AG10803 (cell line): Measurements from ENCODE around the gene TRMT10B.
"Not testable (repeated sequence)": the region's sequence is repeated elsewhere in the genome, so short reads cannot be mapped to it uniquely, and the experiment has no call there.

Experiments
- DNase-seq: peaks from one replicate; pipeline ENCODE4 v3.0.0; 2010; ENCODE audit warnings: low read depth
- H3K4me3 ChIP-seq: 2 replicates; pipeline ENCODE4 v1.5.1; 2011; ENCODE audit warnings: mild to moderate bottlenecking, low read length, control low read depth
- TF ChIP-seq, protein P1 (sequence below): conservative IDR thresholded peaks from 2 replicates; pipeline ENCODE4 v1.5.1; 2011; ENCODE audit warnings: mild to moderate bottlenecking, low read length, control low read depth, inconsistent platforms

The TRMT10B gene

DNA sequence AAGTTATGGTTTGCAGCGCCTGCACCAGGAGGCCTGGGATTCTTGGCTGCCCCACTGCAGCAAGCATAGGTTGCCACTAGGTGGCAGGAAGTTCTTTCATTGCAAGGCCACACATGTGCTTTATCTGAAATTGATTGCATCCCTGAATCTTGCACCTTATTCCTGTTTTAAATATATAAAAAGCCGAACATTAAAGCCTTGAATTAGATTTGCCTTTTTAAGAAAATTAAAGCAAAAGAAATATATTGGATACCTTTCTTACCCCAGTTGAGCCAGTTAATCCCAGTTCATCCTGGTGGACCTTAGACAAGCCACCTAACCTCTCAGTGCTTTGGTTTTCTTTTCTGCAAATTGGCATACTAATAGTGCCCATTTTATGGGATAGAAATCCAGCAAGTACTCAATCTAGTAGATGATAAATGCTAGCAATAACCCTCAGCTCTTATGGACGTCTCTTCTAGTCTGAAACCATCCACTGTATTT is 6.3 kb upstream of the TRMT10B start:
- TF ChIP-seq, protein P1, sequence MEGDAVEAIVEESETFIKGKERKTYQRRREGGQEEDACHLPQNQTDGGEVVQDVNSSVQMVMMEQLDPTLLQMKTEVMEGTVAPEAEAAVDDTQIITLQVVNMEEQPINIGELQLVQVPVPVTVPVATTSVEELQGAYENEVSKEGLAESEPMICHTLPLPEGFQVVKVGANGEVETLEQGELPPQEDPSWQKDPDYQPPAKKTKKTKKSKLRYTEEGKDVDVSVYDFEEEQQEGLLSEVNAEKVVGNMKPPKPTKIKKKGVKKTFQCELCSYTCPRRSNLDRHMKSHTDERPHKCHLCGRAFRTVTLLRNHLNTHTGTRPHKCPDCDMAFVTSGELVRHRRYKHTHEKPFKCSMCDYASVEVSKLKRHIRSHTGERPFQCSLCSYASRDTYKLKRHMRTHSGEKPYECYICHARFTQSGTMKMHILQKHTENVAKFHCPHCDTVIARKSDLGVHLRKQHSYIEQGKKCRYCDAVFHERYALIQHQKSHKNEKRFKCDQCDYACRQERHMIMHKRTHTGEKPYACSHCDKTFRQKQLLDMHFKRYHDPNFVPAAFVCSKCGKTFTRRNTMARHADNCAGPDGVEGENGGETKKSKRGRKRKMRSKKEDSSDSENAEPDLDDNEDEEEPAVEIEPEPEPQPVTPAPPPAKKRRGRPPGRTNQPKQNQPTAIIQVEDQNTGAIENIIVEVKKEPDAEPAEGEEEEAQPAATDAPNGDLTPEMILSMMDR: peak; percentile 94
- no peak overlapping the region for H3K4me3 ChIP-seq
- peak; percentile 67 for DNase-seq

DNA sequence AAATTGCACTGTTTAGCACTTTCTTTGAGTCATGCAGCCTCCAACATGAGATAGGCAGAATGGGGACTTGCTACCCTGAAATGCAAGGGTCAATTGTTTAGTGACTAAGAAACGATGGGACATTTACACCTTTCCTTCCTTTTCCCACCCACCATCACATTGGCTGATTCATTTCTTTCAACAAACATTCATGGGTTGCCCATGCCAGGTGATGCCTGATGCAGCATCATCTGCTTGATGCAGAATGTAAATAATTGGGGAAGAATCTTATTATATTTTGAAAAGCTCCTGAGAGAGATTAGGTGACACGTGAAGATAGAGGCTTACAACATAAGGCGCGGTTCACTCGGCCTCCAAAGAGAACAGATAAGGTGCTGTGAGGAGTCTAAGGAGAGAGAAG is 4.5 kb upstream of the TRMT10B start:
- no peak for DNase-seq
- TF ChIP-seq, protein P1: no peak
- no peak overlapping the region for H3K4me3 ChIP-seq

- no peak for DNase-seq
- no peak overlapping the region for H3K4me3 ChIP-seq
- TF ChIP-seq, protein P1: no peak
Measured at GRCh38 chr9:37751186-37751585, 2.4 kb upstream of the TRMT10B start.

DNA sequence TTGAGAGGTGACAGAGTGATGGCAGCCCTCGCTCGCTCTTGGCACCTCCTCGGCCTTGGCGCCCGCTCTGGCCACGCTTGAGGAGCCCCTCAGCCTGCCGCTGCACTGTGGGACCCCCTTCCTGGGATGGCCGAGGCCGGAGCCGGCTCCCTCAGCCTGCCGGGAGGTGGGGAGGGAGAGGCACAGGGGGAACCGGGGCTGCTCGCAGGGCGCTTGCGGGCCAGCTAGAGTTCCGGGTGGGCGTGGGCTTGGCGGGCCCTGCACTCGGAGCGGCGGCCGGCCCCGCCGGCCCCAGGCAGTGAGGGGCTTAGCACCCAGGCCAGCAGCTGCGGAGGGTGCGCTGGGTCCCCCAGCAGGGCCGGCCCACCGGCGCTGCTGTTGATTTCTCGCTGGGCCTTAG is 1.9 kb upstream of the TRMT10B start:
- H3K4me3 ChIP-seq, DNase-seq: not testable (repeated sequence)

GRCh38 chr9:37752112-37752511 is 1.5 kb upstream of the TRMT10B start:
- H3K4me3 ChIP-seq, DNase-seq: not testable (repeated sequence)

- H3K4me3 ChIP-seq: peak overlapping the region; percentile 96
- TF ChIP-seq, protein P1: no peak
- no peak for DNase-seq
Measured at GRCh38 chr9:37752642-37753488, 740 bp upstream of the TRMT10B start.

GRCh38 chr9:37758747-37759146 is 5.1 kb downstream of the TRMT10B start:
- DNase-seq: no peak
- no peak overlapping the region for H3K4me3 ChIP-seq
- TF ChIP-seq, protein P1: no peak

- DNase-seq: peak; percentile 75
- H3K4me3 ChIP-seq: no peak overlapping the region
- TF ChIP-seq, protein P1: no peak
Measured at GRCh38 chr9:37760416-37761161, 7.0 kb downstream of the TRMT10B start.
